Activated CD8-positive, alpha-beta memory T cell treated with anti-CD3 and anti-CD28 coated beads for 24 hours (primary cell): Measurements from ENCODE around the gene KCTD1.

ENCODE experiments used
- DNase-seq: peaks from one replicate; pipeline ENCODE4 v3.0.0-alpha.2; 2020

Gene KCTD1

GRCh38 chr18:26419746-26420145 is 128.6 kb downstream of the KCTD1 start:
- DNase-seq, result no peak

GRCh38 chr18:26418225-26418624 is 130.1 kb downstream of the KCTD1 start:
- DNase-seq, result no peak

GRCh38 chr18:26417190-26417589 is 131.2 kb downstream of the KCTD1 start:
- DNase-seq, result no peak

GRCh38 chr18:26416652-26417150 is 131.7 kb downstream of the KCTD1 start:
- no peak for DNase-seq

- no peak for DNase-seq
Observed at GRCh38 chr18:26415631-26416030, 132.7 kb downstream of the KCTD1 start.

GRCh38 chr18:26414901-26415440 is 133.4 kb downstream of the KCTD1 start:
- no peak for DNase-seq

GRCh38 chr18:26409091-26409490 is 139.3 kb downstream of the KCTD1 start:
- DNase-seq, result no peak

- no peak for DNase-seq
Observed at GRCh38 chr18:26407736-26408601, 140.4 kb downstream of the KCTD1 start.

GRCh38 chr18:26406854-26407517 is 141.4 kb downstream of the KCTD1 start:
- no peak for DNase-seq

- no peak for DNase-seq
Observed at GRCh38 chr18:26406324-26406723, 142.0 kb downstream of the KCTD1 start.

- DNase-seq, result no peak
Observed at GRCh38 chr18:26405190-26405801, 143.1 kb downstream of the KCTD1 start.
